HepG2 (cell line): ENCODE data around the gene NRSN2. TPM values are rescaled to one million over a fixed set of nuclear protein-coding genes. Genes with fewer than 3 reads are reported as not detected.

Experiments used
- ATAC-seq: fragments of 200-7000 bp; cut with Tn5 transposase; 3 replicates; pipeline ENCODE4 v1.9.1; 2020; ENCODE audit warnings: mild to moderate bottlenecking, moderate library complexity
- BruUV-seq: library from RNA; stranded (reverse); fragments of 400-500 nt; replicated peaks from 2 replicates; lab custom pipeline; 2021; lab: Mats Ljungman, UMichigan
- CTCF ChIA-PET: fragments of 300-600 bp; formaldehyde crosslinking; extraction: SDS; loops from one replicate; lab custom pipeline; 2021; ENCODE audit warnings: low total read pairs, inconsistent platforms, low intra/inter-chr PET ratio; lab: Yijun Ruan, JAX
- POLR2A ChIA-PET: fragments of 350-600 bp; sonication (Branson Sonifier 250); formaldehyde crosslinking; loops from one replicate; lab custom pipeline; 2020; ENCODE audit warnings: antibody characterized with exemption, inconsistent platforms; lab: Yijun Ruan, JAX
- DNase-seq: peaks from one replicate; pipeline ENCODE4 v3.0.0-alpha.2; 2015; ENCODE audit warnings: low spot score
- FAIRE-seq: peaks from 3 replicates; lab custom pipeline; 2011; peaks lifted over from hg19 to GRCh38; lab: Jason Lieb, UNC
- H2AFZ ChIP-seq: one replicate; pipeline ENCODE4 v1.6.1; 2011; ENCODE audit warnings: low read length, inconsistent platforms
- H3K27ac ChIP-seq: fragments of 300-600 bp; 3 replicates; pipeline ENCODE4 v1.8.0; 2011; ENCODE audit warnings: mixed run types, mild to moderate bottlenecking, mixed read lengths, low read length, inconsistent platforms; ENCODE audit not compliant: insufficient read depth; ENCODE audit errors: extremely low read length
- H3K27me3 ChIP-seq, 2 experiments: fragments of 200-600 bp in 1 of 2; 2 replicates in 1 of 2; 3 replicates in 1 of 2; pipeline versions ENCODE4 v1.6.0 to v1.8.0; 2011; ENCODE audit warnings: low read length in 2 of 2, mild to moderate bottlenecking in 2 of 2, moderate library complexity in 2 of 2, inconsistent platforms in 1 of 2; ENCODE audit not compliant: insufficient read depth in 2 of 2, control insufficient read depth in 1 of 2
- H3K36me3 ChIP-seq, 2 experiments: fragments of 200-600 bp in 1 of 2; replicated peaks in 1 of 2; 2 replicates in 1 of 2; 3 replicates in 1 of 2; pipeline versions ENCODE4 v1.5.1 to v1.8.0; 2011; ENCODE audit warnings: low read length in 2 of 2, inconsistent platforms in 1 of 2; ENCODE audit not compliant: insufficient read depth in 2 of 2, control insufficient read depth in 1 of 2
- H3K4me1 ChIP-seq: 2 replicates; pipeline ENCODE4 v1.5.1; 2012; ENCODE audit warnings: low read length, inconsistent platforms; ENCODE audit not compliant: insufficient read depth
- H3K4me2 ChIP-seq: 2 replicates; pipeline ENCODE4 v1.6.0; 2011; ENCODE audit warnings: low read depth, low read length, inconsistent platforms
- H3K4me3 ChIP-seq, 3 experiments: fragments of 200-600 bp in 1 of 3; sonication (generic), shearing (Covaris generic) in 1 of 3; replicated peaks in 1 of 3; 2 replicates each; pipeline ENCODE4 v1.5.1; 2011 to 2016; ENCODE audit warnings: low read length in 3 of 3, inconsistent platforms in 2 of 3, low read depth in 2 of 3, mild to moderate bottlenecking in 2 of 3, control low read depth in 1 of 3, mixed read lengths in 1 of 3; ENCODE audit not compliant: insufficient read depth in 1 of 3
- H3K79me2 ChIP-seq: one replicate; pipeline ENCODE4 v1.6.1; 2011; ENCODE audit warnings: low read length, inconsistent platforms; ENCODE audit not compliant: insufficient read depth
- H3K9ac ChIP-seq: 2 replicates; pipeline ENCODE4 v1.6.0; 2011; ENCODE audit warnings: mild to moderate bottlenecking, low read depth, low read length, inconsistent platforms; ENCODE audit not compliant: insufficient read depth
- H3K9me3 ChIP-seq: 2 replicates; pipeline ENCODE4 v1.5.1; 2012; ENCODE audit warnings: mild to moderate bottlenecking, low read length
- H4K20me1 ChIP-seq: 2 replicates; pipeline ENCODE4 v1.6.0; 2011; ENCODE audit warnings: inconsistent platforms, mild to moderate bottlenecking, low read length, moderate library complexity; ENCODE audit not compliant: insufficient read depth
- KDM6A ChIP-seq: IDR thresholded peaks from 2 replicates; pipeline ENCODE4 v1.6.1; 2016; ENCODE audit warnings: low read depth
- MAFF ChIP-seq: IDR thresholded peaks from 2 replicates; pipeline ENCODE4 v1.6.1; 2011; ENCODE audit warnings: low read depth, low read length, improper control_type of control experiment
- MAFK ChIP-seq, 2 experiments: IDR thresholded peaks in 1 of 2; conservative IDR thresholded peaks in 1 of 2; 2 replicates each; pipeline ENCODE4 v1.6.1; 2011; ENCODE audit warnings: improper control_type of control experiment in 2 of 2, low read length in 2 of 2
- MTERF4 ChIP-seq: sonication (generic); formaldehyde crosslinking; IDR thresholded peaks from 2 replicates; pipeline ENCODE4 v1.8.0; 2023; ENCODE audit warnings: mild to moderate bottlenecking, missing genetic modification reagents
- WGBS: methylation state at CpG from one replicate; pipeline ENCODE4 v1.1.6; 2017; ENCODE audit warnings: low lambda C conversion rate; 5-methylcytosine and 5-hydroxymethylcytosine counted together
- in situ Hi-C: cut with HindIII; loops from 2 replicates; pipeline ENCODE4 v1.10.0; 2017; ENCODE audit warnings: low pct_unique_long_range_greater_than_20kb; ENCODE audit not compliant: extremely low pct_ligation_motif_present
- intact Hi-C: fragments of 100-400 bp; cut with micrococcal nuclease; formaldehyde crosslinking; loops from one replicate; pipeline ENCODE4 v1.10.0; 2022; ENCODE audit not compliant: unreplicated experiment
- polyA plus RNA-seq, 8 experiments: library from polyadenylated mRNA; depleted of rRNA in 3 of 8; stranded (reverse) in 7 of 8; unstranded in 1 of 8; fragments of >200 nt; fragmentation: Illumina TruSeq in 4 of 8; extraction: Trizol in 4 of 8; gene quantifications; 2 replicates each; pipeline versions ENCODE4 v1.2.1 to v1.2.3, GENCODE V29; 2011 to 2016; ENCODE audit warnings: low read depth in 4 of 8, missing spikeins in 1 of 8, mixed read lengths in 1 of 8; ENCODE audit not compliant: insufficient read depth in 1 of 8
- total RNA-seq, 5 experiments: library from RNA; depleted of rRNA; stranded (reverse); fragments of >200 nt; fragmentation: Illumina TruSeq; extraction: Trizol; gene quantifications; 2 replicates each; pipeline ENCODE4 v1.2.3, GENCODE V29; 2016; ENCODE audit warnings: low read depth in 1 of 5

The NRSN2 gene
- total and polyA plus RNA-seq, 2 of the 13 experiments (the other 11 are each of a cell fraction or from before 2014, with no cell fraction given), result 32.3 to 49.4 TPM

- WGBS, result 53% methylated on average over 2 of the region's 2 CpGs
- H4K20me1 ChIP-seq, result no peaks in the 10 kb centered on the region
- H3K27ac ChIP-seq, result no peak overlapping the region
- in situ Hi-C loops, result no loop called here
- H3K27me3 ChIP-seq, result no peaks in the 10 kb centered on the region
- DNase-seq (no peak), ATAC-seq (no peak), FAIRE-seq (no peak)
- intact Hi-C loops, result no loop called here
- no peak overlapping the region for H3K4me2 ChIP-seq
- BruUV-seq, result no TSS peak
- H2AFZ ChIP-seq, result no peak overlapping the region
- H3K4me1 ChIP-seq, result peaks cover 9% of the 10 kb centered on the region
- CTCF ChIA-PET, result no interaction called here
- no peaks in the 10 kb centered on the region for H3K9me3 ChIP-seq
- no peak overlapping the region for H3K9ac ChIP-seq
- H3K79me2 ChIP-seq, result no peaks in the 10 kb centered on the region
- TF ChIP-seq MAFK (conservative IDR thresholded peaks at IDR 0.05 in 1 of 2, IDR thresholded peaks at IDR 0.05 in 1 of 2; ENCODE audit: low read length in 2 of 2) (peak; percentile 93 to 96), KDM6A (no peak), MAFF (peak; percentile 93), MTERF4 (CRISPR knock-in tag) (no peak)
- no peaks in the 10 kb centered on the region for H3K36me3 ChIP-seq
- POLR2A ChIA-PET, result no interaction called here
- H3K4me3 ChIP-seq, result no peak overlapping the region
Observed at GRCh38 chr20:316316-317068, 30.4 kb upstream of the NRSN2 start.
